ENCODE data around the gene STBD1.

DNA sequence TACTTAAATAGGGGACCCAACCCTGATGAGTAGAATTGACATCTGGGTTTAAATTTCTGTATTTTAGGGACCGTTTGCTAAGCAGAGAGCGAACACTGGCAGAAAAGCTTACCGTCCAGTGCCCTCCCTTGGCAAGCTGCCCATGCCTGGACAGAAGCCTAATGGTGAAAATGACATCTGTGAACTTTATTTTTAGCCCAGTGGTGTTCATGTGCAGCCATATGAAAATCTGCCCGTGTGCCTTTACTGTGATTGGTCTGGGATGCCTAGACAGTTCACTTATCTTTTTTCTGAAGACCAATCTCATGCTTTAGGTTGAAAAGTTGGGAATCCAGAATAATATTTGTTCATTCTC lies 1.1 kb downstream of the STBD1 start:
- TF ChIP-seq, protein P1, sequence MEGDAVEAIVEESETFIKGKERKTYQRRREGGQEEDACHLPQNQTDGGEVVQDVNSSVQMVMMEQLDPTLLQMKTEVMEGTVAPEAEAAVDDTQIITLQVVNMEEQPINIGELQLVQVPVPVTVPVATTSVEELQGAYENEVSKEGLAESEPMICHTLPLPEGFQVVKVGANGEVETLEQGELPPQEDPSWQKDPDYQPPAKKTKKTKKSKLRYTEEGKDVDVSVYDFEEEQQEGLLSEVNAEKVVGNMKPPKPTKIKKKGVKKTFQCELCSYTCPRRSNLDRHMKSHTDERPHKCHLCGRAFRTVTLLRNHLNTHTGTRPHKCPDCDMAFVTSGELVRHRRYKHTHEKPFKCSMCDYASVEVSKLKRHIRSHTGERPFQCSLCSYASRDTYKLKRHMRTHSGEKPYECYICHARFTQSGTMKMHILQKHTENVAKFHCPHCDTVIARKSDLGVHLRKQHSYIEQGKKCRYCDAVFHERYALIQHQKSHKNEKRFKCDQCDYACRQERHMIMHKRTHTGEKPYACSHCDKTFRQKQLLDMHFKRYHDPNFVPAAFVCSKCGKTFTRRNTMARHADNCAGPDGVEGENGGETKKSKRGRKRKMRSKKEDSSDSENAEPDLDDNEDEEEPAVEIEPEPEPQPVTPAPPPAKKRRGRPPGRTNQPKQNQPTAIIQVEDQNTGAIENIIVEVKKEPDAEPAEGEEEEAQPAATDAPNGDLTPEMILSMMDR (IDR thresholded peaks at IDR 0.05), result no peak
- no peak for TF ChIP-seq POLR2AphosphoS5 (IDR thresholded peaks at IDR 0.05)
